Measurements from ENCODE around the gene ZBTB49. TPM values are rescaled to one million over a fixed set of nuclear protein-coding genes. Genes with fewer than 3 reads are reported as not detected.

The ZBTB49 gene
- total and polyA plus RNA-seq, 2 donors (not counting 1 experiment from before 2014, with no cell fraction given), result 7.0 to 16.9 TPM

DNA sequence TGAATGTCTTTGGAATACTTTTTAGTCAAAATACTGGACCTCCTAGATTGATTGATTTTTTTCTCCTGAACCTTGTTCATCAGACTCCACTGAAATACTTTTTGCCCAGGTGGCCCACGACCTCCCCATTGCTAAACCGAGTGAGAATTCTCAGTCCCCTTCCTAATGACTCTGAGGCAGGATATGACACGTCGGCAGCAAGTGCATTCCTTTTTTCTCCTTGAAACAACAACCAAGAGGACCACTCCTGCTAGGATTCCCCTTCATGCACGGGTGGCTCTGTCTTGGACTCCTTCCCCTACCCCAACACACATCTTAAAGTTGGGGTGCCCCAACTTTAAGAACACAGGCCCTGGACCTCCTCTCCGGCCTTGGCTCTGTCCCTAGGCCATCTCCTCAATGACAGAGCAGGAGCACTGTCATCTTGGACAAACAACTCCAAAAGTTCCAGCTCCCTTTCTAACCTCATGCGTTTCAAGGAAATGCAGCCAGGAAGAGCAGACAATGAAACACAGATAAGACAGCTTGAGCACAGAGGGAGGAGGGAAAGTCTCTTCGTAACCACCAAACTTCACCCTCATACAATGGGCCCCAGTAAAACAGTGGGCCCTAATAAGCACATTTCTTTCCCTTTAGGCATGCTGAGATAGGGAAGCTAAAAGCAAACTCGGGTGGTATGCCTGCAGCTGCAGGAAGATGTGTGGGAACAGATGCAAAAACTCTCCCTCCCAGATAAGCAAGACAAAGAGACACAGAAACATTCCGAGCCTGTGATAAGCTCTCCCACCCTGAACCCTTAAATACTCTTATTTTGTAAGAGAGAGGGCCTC, 33.9 kb downstream of the ZBTB49 start:
- Mint-ChIP-seq H3K4me1 (no peaks in the 10 kb centered on the region), H3K27ac (no peak overlapping the region), H3K4me3 (no peak overlapping the region), H3K27me3 (no peaks in the 10 kb centered on the region), H3K9me3 (ENCODE audit: insufficient read depth) (no peaks in the 10 kb centered on the region)
- intact Hi-C loops (cut with micrococcal nuclease), result no loop called here
- Histone ChIP-seq H3K9ac (ENCODE audit: low read length) (no peak overlapping the region), H3K4me2 (replicated peaks; ENCODE audit: low read depth, low read length, poor library complexity, severe bottlenecking) (no peak overlapping the region), H3K27me3 (replicated peaks in 1 of 4; ENCODE audit: control extremely low read depth in 1 of 4, control insufficient read depth in 3 of 4, insufficient read depth in 4 of 4, low read length in 3 of 4) (no peaks in the 10 kb centered on the region), H4K20me1 (ENCODE audit: control insufficient read depth, insufficient read depth, low read length, poor library complexity, severe bottlenecking) (no peaks in the 10 kb centered on the region), H3K79me2 (ENCODE audit: control insufficient read depth, insufficient read depth, low read length) (no peaks in the 10 kb centered on the region), H3K4me1 (ENCODE audit: control insufficient read depth in 2 of 2, insufficient read depth in 2 of 2, low read length in 2 of 2) (no peaks in the 10 kb centered on the region), H2AFZ (ENCODE audit: insufficient read depth, low read depth, low read length, poor library complexity, severe bottlenecking) (no peak overlapping the region), H3K27ac (ENCODE audit: low read length in 2 of 2) (no peak overlapping the region), H3K4me3 (ENCODE audit: control extremely low read depth in 1 of 5, extremely low read depth in 1 of 5, insufficient read depth in 1 of 5, low read depth in 2 of 5, low read length in 4 of 5) (no peak overlapping the region), H3K9me3 (ENCODE audit: control extremely low read depth in 1 of 3, control insufficient read depth in 2 of 3, insufficient read depth in 1 of 3, low read length in 2 of 3) (peaks cover 0 to 6% (median 0%) of the 10 kb centered on the region in 3 donors), H3K36me3 (replicated peaks in 1 of 2; ENCODE audit: control extremely low read depth in 1 of 2, control insufficient read depth in 1 of 2, extremely low read depth in 1 of 2, insufficient read depth in 2 of 2, low read length in 1 of 2) (peaks cover 0 to 15% of the 10 kb centered on the region in 2 experiments)
- TF ChIP-seq CTCF (IDR thresholded peaks at IDR 0.05), result no peak
- 76% methylated on average over 6 of the region's 10 CpGs for WGBS (ENCODE audit: insufficient coverage)
- POLR2A ChIA-PET, result no interaction called here
- DNase-seq (no peak), ATAC-seq (ENCODE audit: low read depth) (no peak)
- CTCF ChIA-PET, result no interaction called here

GRCh38 chr4:4325321-4325720, 35.3 kb downstream of the ZBTB49 start:
- no peaks in the 10 kb centered on the region for H3K4me1 Mint-ChIP-seq
- ChIA-PET CTCF (no interaction called here), POLR2A (no interaction called here)
- H2AFZ ChIP-seq (ENCODE audit: insufficient read depth, low read depth, low read length, poor library complexity, severe bottlenecking), result no peak overlapping the region
- H3K79me2 ChIP-seq (ENCODE audit: control insufficient read depth, insufficient read depth, low read length), result no peaks in the 10 kb centered on the region
- no peak overlapping the region for H3K27ac ChIP-seq (ENCODE audit: low read length in 2 of 2)
- no peak for TF ChIP-seq EZH2 (IDR thresholded peaks at IDR 0.05; ENCODE audit: borderline replicate concordance, insufficient read depth, low read depth, low read length, poor library complexity, severe bottlenecking)
- TF ChIP-seq CTCF (IDR thresholded peaks at IDR 0.05), result no peak
- ATAC-seq (ENCODE audit: low read depth) (no peak), DNase-seq (no peak)
- peaks cover 0 to 13% of the 10 kb centered on the region in 2 experiments for H3K36me3 ChIP-seq (replicated peaks in 1 of 2; ENCODE audit: control extremely low read depth in 1 of 2, control insufficient read depth in 1 of 2, extremely low read depth in 1 of 2, insufficient read depth in 2 of 2, low read length in 1 of 2)
- no peak overlapping the region for H3K4me3 ChIP-seq (ENCODE audit: control extremely low read depth in 1 of 5, extremely low read depth in 1 of 5, insufficient read depth in 1 of 5, low read depth in 2 of 5, low read length in 4 of 5)
- intact Hi-C loops (cut with micrococcal nuclease), result no loop called here
- no peaks in the 10 kb centered on the region for H3K27me3 ChIP-seq (replicated peaks in 1 of 4; ENCODE audit: control extremely low read depth in 1 of 4, control insufficient read depth in 3 of 4, insufficient read depth in 4 of 4, low read length in 3 of 4)
- no peaks in the 10 kb centered on the region for H3K4me1 ChIP-seq (ENCODE audit: control insufficient read depth in 2 of 2, insufficient read depth in 2 of 2, low read length in 2 of 2)
- no peaks in the 10 kb centered on the region for H4K20me1 ChIP-seq (ENCODE audit: control insufficient read depth, insufficient read depth, low read length, poor library complexity, severe bottlenecking)
- no peak overlapping the region for H3K4me2 ChIP-seq (replicated peaks; ENCODE audit: low read depth, low read length, poor library complexity, severe bottlenecking)
- no peak overlapping the region for H3K27ac Mint-ChIP-seq
- H3K27me3 Mint-ChIP-seq, result no peaks in the 10 kb centered on the region
- no peak overlapping the region for H3K9ac ChIP-seq (ENCODE audit: low read length)
- 99% methylated on average over 5 of the region's 5 CpGs for WGBS (ENCODE audit: insufficient coverage)
- no peaks in the 10 kb centered on the region for H3K9me3 Mint-ChIP-seq (ENCODE audit: insufficient read depth)
- H3K4me3 Mint-ChIP-seq, result no peak overlapping the region
- peaks cover 0 to 10% (median 0%) of the 10 kb centered on the region in 3 donors for H3K9me3 ChIP-seq (ENCODE audit: control extremely low read depth in 1 of 3, control insufficient read depth in 2 of 3, insufficient read depth in 1 of 3, low read length in 2 of 3)
